Cardiac septum (tissue), 1 donor: ENCODE data around the gene ACP1. TPM values are rescaled to one million over a fixed set of nuclear protein-coding genes. Genes with fewer than 3 reads are reported as not detected.
"Not testable (repeated sequence)": the region's sequence is repeated elsewhere in the genome, so short reads cannot be mapped to it uniquely, and the experiment has no call there.

Experiments
- DNase-seq: peaks from one replicate; pipeline ENCODE4 v3.0.0-alpha.2; 2020; ENCODE audit warnings: low spot score
- intact Hi-C: fragments of 100-400 bp; cut with DNase I; formaldehyde crosslinking; loops from one replicate; pipeline ENCODE4 v1.14.0; 2022
- total RNA-seq: library from RNA; stranded (reverse); fragmentation: NEBNext Ultra II Directional; extraction: Animal tissue kit (Norgen Biotek cat#: 25700); gene quantifications from one replicate; pipeline ENCODE4 v1.2.1, GENCODE V29; 2021
- donor health status: DM: no; HTN: no; CAD: no.

Gene ACP1
- total RNA-seq, 1 donor from 2014 or later, result 64.6 TPM

DNA sequence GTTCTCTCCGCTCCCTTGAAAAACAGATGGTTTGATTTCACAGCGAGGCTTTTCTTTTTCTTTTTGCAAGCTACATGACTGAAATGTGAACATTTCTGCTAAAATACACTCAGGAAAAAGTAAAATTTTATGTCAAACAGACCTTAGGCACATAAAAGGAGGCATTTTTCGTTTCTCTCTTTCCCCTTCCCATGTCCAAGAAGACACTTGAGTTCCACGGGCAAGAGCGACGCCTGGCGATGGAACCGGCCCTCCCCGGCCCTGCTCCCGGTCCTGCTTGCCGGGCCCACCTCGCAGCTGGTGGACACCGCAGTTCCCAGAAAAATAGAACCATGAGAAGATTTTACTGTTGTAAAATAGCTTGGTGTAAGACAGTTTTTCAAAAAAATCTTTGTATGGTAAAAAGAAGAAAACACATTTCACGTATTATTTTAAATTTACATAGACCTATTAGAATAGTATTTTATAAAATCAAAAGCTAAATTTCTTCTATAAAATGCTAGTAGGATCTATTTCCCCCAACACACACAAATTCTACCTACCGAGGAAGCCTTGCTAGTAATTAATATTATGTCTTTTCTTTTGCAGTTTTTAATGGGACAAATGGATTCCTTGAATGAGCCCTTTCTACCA is 25.5 kb downstream of the ACP1 start:
- intact Hi-C loops, result loop anchor here (10.0 kb wide), 1 partner anchor 45 kb away; no protein-coding TSS in a partner anchor
- no peak for DNase-seq

DNA sequence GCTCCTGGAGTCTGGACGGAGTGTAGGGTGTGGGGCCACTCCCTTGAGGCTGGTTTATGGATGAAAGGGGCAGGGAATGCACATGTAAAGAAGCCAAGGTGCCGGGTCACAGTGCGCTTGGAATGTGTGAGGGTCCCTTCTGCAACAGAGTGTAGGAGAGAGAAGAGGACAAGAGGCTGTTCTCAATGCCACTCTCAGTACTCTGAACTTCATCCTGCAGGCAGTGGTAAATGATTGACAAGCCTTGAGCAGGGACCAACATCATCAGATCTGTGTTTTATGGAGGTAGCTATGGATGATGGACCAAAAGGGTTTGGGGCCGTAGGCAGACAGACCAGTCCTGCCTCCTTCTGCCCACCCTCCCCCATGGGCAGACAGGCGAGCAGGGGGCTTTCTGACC is 30.3 kb downstream of the ACP1 start:
- intact Hi-C loops, result loop anchor here (10.0 kb wide), 1 partner anchor 50 kb away; no protein-coding TSS in a partner anchor
- DNase-seq, result no peak

DNA sequence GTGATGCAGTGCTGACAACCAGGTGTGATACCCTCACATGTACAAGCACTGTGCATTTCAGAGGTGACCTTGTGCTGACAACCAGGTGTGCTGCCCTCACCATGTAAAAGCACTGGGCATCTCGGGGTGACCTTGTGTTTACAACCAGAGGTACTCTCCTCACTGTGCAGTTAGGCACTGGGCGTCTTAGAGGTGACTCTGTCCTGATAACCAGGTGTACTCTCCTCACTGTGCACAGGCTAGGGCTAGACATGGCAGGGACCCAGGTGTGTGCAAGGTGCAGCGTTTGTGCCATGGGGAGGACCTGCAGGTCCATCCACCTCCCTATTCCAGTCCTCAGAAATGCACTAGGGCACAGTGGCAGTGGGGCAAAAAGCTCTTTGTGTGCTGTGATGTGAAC is 31.6 kb downstream of the ACP1 start:
- no peak for DNase-seq
- intact Hi-C loops, result loop anchor here (10.0 kb wide), 1 partner anchor 52 kb away; no protein-coding TSS in a partner anchor

DNA sequence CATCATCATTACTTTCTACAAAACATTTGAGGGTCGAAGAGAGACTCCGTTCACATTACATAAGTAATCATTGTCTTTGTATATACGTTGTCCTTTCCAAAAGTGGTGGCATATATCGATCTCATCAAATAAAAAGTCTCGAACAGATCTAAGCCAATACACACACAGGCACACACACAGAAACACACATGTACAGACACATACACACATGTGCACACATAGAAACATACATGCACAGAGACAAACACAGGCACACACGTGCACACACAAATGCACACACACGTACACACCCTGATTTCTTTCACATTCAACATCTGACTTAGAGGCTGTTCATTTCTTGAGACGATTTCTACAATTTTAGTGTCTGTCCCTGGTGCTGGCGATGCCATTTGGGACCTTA is 40.6 kb downstream of the ACP1 start:
- intact Hi-C loops, result no loop called here
- no peak for DNase-seq

- no peak for DNase-seq
- intact Hi-C loops, result no loop called here
These were observed 44.6 kb downstream of the ACP1 start for GRCh38 chr2:309148-309953.

- DNase-seq, result no peak
- intact Hi-C loops, result no loop called here
These were observed 45.3 kb downstream of the ACP1 start for GRCh38 chr2:309954-310510.

GRCh38 chr2:310994-311393 is 46.2 kb downstream of the ACP1 start:
- intact Hi-C loops, result no loop called here

DNA sequence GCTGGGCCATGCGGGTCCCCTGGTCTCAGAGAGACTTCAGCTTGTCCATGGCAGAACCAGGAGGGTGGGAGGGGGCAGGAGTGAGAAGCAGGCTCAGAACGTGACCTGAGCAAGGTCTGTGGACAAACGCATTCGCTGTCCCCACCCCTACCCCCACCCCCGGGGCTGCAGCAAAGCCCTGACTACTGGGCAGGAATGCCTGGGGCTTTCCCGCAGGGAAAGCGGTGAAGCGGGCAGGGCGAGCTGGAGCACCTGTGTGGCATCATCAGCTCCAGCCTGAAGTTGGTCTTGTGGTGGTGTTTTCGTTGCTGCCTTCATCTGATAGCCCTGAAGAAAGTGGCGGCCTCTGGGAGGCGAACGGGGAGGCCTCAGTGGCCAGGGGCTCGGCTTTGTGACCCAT is 49.2 kb downstream of the ACP1 start:
- DNase-seq, result no peak
- intact Hi-C loops, result no loop called here

More at GRCh38 chr2:310994-311393, 46.2 kb downstream of the ACP1 start:
- DNase-seq, result no peak

GRCh38 chr2:314561-315336 is 50.0 kb downstream of the ACP1 start:
- no peak for DNase-seq

GRCh38 chr2:315925-316324 is 51.2 kb downstream of the ACP1 start:
- DNase-seq, intact Hi-C loops: not testable (repeated sequence)

More at GRCh38 chr2:314561-315336, 50.0 kb downstream of the ACP1 start:
- intact Hi-C loops, result no loop called here

DNA sequence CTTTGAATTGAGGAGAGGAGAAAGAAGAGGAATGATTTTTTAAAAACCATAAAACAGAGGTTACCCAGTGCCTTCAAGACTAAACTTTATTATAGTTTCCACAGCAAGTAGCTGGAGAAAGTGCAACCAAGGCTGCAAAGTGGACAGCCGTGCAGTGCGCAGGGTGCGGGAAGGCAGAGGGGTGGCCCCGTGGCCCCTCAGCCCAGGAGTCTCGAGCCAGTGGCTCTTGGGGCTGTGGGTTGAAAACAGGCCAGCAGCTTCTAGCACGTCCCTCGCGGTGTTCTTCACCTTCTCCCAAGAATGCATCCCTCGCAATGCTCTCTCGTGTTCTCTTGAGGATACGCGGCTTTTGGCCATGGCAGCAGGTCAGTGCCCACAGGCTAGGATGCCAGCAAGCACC is 51.6 kb downstream of the ACP1 start:
- no peak for DNase-seq
- intact Hi-C loops, result no loop called here

DNA sequence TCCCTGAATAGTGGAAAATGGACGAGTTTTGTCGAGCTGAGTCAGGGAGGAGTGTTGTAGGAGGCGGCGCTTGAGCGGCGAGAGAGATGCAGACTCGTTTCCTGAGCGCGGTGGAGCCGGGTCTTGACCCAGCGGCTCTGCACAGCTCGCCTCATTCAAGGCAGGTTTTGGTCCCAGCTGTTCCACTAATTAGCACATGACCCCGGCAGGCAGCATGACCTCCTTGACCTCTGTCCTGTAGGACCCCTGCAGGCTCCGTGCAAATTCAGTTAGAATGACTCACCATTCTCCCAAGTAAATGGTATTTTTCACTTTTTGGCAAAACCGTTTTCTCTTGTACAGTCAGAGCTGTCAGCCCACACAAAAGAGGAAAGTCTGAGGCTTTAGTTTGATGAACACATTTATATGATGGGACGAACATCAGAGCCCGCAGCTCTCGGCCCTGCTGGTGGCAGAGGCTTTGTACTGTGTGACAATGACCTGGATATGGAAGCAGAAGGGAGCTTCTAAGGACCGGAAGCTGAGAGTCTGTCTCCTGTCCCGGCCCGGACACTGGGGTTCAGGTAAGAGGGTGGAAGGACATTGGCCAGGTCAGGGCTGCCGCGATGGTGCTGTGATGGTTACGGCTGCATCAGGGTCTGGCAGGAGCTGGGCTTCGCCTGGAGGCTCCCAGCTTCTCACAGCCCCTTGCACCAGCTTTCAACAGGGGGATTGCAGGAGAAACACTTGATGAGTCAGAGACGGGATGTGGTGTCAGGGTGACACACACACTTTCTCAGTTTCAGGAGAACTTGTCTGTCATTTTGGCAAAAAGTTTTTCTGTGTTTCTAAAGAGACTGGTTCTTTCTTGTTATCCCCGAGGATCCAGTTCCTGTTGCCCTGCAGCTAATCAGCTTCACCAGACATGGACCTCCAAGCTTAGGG is 53.0 kb downstream of the ACP1 start:
- DNase-seq, result no peak
- intact Hi-C loops, result no loop called here

- intact Hi-C loops, result no loop called here
These were observed 54.4 kb downstream of the ACP1 start for GRCh38 chr2:319059-319600.

GRCh38 chr2:320561-320960 is 55.8 kb downstream of the ACP1 start:
- DNase-seq, result no peak
- intact Hi-C loops, result no loop called here

More at GRCh38 chr2:319059-319600, 54.4 kb downstream of the ACP1 start:
- DNase-seq, result no peak

DNA sequence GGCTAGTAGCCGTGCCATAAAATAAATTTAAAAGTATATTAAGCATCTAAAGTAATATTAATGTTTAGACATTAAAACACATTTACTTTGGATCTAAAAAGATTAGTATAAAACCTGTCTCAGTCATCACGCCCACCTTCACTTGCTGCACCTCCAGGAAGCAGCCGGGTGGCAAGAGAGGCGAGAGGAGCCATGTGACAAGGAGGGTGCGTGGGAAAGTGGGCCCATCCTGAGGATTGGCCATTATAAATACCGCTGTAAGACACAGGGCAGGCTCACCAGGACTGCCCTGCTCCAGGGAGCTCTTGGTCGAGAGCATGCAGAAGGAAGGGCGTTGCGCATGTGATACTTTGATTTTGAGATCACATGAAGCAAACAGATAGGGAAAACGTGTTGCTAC is 57.6 kb downstream of the ACP1 start:
- intact Hi-C loops, result no loop called here
- DNase-seq, result no peak

GRCh38 chr2:323035-323434 is 58.3 kb downstream of the ACP1 start:
- DNase-seq, result no peak
- intact Hi-C loops, result no loop called here
